C4-2B (cell line): ENCODE data around the gene MTMR12.

Experiments used
- H3K27ac ChIP-seq: fragments of 450-650 bp; 2 replicates; pipeline ENCODE4 v1.5.1; 2017
- ZFX ChIP-seq: fragments of 450-650 bp; IDR thresholded peaks from 2 replicates; pipeline ENCODE4 v1.6.1; 2017
- TF ChIP-seq, protein P1 (sequence below): fragments of 450-650 bp; conservative IDR thresholded peaks from 2 replicates; pipeline ENCODE4 v1.5.1; 2017; ENCODE audit warnings: mild to moderate bottlenecking

MTMR12 gene

DNA sequence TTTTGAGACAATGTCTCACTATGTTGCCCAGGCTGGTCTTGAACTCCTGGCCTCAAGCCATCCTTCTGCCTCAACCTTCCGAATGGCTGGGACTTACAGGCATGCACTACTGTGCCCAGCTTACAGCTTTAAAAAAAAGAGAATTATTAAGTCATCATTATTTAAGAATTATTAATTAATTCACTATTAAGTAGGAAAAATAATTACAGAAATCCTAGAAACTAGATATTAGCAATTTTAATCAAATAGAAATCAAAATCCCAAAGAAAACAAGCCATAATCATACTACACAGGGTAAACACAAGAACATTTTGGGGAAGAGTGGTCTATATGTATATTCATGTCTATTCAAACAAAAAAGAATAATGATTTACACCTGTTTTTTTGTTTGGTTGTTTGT is 19.6 kb upstream of the MTMR12 start:
- TF ChIP-seq, protein P1, sequence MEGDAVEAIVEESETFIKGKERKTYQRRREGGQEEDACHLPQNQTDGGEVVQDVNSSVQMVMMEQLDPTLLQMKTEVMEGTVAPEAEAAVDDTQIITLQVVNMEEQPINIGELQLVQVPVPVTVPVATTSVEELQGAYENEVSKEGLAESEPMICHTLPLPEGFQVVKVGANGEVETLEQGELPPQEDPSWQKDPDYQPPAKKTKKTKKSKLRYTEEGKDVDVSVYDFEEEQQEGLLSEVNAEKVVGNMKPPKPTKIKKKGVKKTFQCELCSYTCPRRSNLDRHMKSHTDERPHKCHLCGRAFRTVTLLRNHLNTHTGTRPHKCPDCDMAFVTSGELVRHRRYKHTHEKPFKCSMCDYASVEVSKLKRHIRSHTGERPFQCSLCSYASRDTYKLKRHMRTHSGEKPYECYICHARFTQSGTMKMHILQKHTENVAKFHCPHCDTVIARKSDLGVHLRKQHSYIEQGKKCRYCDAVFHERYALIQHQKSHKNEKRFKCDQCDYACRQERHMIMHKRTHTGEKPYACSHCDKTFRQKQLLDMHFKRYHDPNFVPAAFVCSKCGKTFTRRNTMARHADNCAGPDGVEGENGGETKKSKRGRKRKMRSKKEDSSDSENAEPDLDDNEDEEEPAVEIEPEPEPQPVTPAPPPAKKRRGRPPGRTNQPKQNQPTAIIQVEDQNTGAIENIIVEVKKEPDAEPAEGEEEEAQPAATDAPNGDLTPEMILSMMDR = no peak
- no peak for TF ChIP-seq ZFX
- peak overlapping the region; percentile 55; the same call in 1 of the 2 replicates for H3K27ac ChIP-seq

GRCh38 chr5:32331935-32332274 is 19.2 kb upstream of the MTMR12 start:
- H3K27ac ChIP-seq = peak overlapping the region; percentile 55; the same call in 1 of the 2 replicates
- TF ChIP-seq, protein P1 = no peak
- no peak for TF ChIP-seq ZFX

- TF ChIP-seq ZFX = no peak
- TF ChIP-seq, protein P1 = no peak
- peak overlapping the region; percentile 55; the same call in 1 of the 2 replicates for H3K27ac ChIP-seq
Observed at GRCh38 chr5:32331217-32331934, 18.6 kb upstream of the MTMR12 start.

GRCh38 chr5:32330126-32330971 is 17.6 kb upstream of the MTMR12 start:
- peak overlapping the region; percentile 55 for H3K27ac ChIP-seq
- no peak for TF ChIP-seq ZFX
- TF ChIP-seq, protein P1 = no peak

DNA sequence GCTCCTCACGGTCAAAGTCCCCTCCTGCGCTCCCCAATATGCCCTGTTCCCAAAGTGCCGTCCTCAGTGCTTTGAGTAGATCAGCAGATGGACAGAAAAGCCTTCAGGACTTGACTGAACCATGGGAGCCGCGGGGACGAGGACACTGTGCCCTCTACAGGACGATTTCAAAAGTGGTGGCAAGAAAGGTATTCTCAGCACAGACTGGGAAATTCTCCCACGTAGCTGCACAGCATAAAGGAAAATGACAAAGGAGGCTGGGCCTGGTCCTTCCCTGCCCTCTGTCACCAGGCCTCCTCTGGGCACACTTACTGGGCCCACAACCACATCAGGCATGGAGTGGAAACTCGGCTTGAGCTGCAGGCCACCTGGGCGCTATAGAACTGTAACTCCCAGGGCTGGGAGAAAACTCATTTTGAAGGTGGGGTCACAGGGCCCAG is 16.7 kb upstream of the MTMR12 start:
- peak overlapping the region; percentile 55 for H3K27ac ChIP-seq
- TF ChIP-seq, protein P1 = peak; percentile 92
- no peak; the same call in 1 of the 2 replicates for TF ChIP-seq ZFX

DNA sequence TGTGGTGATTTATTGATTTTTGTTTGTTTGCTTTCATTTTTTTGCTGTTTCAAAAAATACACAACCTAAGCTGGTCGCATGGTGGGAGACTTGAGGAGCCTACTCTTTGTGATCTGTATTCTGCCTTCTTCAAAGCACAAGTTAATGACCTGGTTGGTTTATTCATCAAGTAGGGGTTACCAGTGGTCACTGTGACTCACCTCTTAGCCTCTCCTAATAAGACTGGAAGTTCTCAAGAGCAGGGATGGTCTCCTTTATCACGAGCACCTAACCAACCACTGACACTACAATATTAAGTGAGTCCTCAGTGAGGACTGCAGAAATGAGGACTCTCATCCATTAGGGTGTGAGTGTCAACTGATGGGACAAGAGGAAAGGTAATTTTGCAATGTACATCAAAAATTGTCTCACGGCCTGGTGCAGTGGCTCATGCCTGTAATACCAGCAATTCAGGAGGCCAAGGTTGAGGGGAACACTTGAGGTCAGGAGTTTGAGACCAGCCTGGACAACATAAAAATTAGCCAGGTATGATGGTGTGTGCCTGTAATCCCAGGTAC is 13.6 kb upstream of the MTMR12 start:
- TF ChIP-seq ZFX = no peak
- TF ChIP-seq, protein P1 = no peak
- H3K27ac ChIP-seq = no peak overlapping the region

GRCh38 chr5:32325616-32326015 is 12.9 kb upstream of the MTMR12 start:
- TF ChIP-seq, protein P1 = no peak
- no peak for TF ChIP-seq ZFX
- no peak overlapping the region for H3K27ac ChIP-seq
